GM12801 (cell line): ENCODE results near the gene NDUFA1.

ENCODE experiments used
- TF ChIP-seq, protein P1 (sequence below): IDR thresholded peaks from one replicate; pipeline ENCODE4 v1.5.1; 2011; ENCODE audit warnings: control low read depth; ENCODE audit not compliant: insufficient read length; ENCODE audit errors: extremely low read depth

Gene NDUFA1

DNA sequence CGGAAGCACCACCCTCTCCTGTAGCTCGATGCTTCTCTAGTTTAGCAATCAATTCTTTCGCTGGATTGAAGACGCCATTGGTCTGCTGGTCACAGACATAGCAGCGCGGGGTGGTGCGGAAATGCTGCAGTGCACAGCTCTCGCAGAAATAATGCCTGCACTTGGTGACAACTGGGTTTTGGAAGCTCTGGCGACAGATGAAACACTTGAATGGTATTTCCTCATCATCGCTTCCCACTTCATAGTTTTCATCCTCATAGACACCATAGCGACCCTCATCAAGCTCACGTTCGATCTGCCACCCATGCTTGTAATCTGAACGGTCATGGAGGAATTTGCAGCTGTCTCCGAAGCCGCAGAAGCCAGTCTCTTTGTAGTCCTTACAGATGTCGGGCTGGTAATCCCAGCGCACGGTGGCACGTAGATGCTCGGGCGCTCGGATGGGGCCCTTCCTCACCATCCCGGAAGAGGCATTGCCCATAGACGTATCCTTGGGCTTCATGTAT, 953 bp upstream of the NDUFA1 start:
- TF ChIP-seq, protein P1, sequence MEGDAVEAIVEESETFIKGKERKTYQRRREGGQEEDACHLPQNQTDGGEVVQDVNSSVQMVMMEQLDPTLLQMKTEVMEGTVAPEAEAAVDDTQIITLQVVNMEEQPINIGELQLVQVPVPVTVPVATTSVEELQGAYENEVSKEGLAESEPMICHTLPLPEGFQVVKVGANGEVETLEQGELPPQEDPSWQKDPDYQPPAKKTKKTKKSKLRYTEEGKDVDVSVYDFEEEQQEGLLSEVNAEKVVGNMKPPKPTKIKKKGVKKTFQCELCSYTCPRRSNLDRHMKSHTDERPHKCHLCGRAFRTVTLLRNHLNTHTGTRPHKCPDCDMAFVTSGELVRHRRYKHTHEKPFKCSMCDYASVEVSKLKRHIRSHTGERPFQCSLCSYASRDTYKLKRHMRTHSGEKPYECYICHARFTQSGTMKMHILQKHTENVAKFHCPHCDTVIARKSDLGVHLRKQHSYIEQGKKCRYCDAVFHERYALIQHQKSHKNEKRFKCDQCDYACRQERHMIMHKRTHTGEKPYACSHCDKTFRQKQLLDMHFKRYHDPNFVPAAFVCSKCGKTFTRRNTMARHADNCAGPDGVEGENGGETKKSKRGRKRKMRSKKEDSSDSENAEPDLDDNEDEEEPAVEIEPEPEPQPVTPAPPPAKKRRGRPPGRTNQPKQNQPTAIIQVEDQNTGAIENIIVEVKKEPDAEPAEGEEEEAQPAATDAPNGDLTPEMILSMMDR: no peak

DNA sequence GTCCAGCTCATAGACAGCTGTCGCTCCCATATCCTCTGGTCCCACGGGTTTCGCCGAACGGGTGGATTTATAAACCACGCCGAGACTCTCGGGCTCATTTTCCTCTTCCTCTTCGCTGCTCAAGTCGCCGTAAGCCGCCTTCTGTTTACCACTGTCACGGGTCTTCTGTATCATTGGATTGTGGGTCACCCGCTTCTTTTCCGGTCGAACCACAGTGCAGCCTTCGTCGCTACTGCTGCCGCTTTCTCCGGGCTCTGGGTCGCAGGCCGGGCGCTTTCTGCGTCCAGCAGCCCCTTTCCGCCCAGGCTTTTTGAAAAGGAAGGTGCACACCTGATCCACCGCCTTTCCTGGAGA, 410 bp upstream of the NDUFA1 start:
- TF ChIP-seq, protein P1: no peak

DNA sequence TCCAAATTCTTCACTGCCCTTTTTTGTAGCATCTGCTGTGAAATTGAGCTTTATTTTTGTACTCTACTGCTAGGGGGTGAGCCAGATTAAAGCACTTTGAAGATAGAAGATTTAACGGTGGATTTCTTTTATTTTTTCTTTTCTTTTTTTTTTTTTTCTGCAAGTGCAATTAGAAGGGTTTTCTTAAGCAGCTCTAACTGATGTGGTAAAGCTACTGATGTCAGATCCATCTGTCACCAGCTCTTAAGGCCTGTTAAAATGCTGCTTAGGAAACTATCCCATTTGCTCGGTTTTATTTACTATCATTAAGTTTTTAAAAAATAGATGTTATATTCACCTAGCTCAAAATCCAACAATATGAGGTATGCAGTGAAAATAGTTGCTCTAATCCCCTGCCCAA, 7.1 kb downstream of the NDUFA1 start:
- TF ChIP-seq, protein P1: no peak

DNA sequence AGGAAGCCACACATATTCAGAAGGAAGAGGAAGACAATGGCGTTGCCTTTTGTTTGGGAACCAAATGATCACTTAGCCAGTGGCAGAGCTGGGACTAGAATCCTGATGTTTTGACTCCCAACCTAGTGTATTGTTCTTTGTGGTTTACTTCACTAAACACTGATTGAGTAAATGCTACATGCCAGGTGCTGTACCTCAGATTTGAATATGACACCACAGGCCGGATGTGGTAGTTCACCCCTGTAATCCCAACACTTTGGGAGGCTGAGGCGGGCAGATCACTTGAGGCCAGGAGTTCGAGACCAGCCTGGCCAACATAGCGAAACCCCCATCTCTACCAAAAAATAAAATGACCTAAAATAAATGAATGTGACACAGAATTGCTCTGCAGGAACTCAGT, 8.4 kb downstream of the NDUFA1 start:
- TF ChIP-seq, protein P1: no peak

DNA sequence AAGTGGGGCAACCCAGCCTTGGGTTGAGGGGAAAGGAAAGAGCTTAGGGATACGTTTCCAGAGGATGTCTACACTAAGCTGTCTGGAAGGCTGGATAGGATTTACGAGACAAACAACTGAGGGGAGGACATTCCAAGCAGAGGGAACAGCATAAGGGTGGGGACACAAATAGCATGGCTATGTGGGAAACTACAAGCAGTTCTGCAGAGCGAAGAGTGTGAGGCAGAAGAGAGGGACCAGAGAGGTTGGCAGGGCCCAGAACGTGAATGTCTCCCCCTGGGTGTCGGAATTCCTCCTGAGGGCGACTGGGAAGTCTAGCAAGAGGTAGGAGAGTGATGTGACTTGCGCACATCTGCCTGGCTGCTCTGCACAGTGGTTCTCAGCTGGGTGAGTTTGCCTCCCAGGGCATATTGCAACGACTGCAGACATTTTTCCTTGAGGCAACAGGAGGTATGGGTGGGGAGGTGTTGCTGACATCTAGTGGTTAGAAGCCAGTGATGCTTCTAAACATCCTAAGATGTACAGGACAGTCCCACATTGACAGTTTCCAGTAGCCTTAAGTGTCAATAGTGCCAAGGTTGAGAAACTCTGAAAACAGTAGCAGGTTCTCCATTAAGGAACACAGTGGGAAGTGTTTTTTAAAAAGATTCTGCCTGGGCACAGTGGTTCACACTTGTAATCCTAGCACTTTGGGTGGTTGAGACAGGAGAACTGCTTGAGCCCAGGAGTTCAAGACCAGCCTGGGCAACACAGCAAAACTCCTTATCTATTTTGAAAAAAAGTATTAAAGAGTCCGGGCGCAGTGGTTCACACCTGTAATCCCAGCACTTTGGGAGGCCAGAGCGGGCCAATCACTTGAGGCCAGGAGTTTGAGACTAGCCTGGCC, 9.2 kb downstream of the NDUFA1 start:
- TF ChIP-seq, protein P1: no peak

DNA sequence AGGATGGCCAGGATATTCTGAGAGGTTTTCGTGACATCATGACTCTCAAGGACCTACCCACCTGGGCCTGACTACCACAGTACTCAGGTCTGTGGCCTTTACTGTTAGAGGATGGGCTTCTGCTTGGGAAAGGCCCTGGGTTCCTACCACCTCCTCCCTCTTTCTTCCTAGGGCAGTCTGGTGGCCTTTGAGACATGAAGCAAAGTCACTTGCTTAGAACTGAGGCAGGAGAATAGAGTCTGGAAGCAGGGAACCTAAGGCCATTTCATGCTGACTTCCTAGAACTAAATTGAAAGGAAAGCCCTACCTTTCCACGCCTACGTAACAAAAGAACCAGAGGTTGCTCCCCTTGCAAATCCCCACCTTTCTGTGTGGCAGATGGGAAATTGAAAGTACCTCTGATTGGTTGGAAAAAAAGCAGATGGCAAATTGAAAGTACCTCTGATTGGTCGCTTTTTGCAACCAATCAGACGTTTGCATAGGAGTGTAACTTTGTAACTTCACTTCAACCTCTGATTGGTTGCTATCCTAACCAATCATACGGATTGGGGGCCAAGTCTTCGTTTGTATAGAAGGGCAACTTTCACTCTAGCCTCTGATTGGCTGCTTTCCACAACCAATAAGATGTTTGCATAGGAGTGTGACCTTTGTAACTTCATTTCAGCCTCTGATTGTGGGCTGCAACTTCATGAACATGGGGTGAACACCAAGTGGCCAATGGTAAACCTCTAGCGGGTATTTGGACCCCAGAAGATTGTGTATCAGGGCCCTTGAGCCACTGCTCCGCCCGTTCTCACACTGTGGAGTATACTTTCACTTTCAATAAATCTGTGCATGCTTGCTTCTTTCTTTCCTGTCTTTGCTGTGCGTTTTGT, 14.2 kb downstream of the NDUFA1 start:
- TF ChIP-seq, protein P1: no peak

DNA sequence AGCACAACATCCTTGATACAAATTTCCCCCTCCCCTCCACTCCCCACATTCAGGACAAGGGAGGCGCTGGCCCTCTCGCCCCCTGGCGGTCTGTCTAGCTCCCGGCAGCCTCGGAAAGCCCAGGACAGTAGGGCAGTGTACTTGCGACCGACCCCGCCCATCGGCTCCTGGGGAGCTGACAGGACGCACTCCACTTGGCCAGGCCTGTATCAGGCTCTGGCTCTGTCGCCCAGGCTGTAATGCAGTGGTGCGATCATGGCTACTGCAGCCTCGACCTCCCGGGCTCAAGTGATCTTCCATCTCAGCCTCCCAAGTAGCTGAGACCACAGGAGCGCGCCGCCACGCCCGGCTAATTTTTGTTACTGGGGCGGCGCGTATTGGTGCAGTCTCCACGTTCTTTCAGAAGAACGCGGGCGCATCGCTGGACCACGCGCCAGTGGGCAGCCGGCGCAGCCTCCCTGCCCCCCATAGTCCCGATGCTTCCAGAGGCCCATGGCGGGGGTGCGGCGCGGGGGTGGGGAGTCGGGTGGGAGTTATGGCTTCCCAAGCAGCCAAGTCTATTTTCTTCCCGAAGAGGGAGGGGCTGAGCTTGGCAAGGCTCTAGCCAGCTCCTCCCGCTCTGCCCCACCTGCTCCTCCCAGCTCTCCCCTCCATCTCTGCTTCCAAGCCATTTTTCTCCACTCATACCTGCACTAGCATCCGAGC, 16.2 kb downstream of the NDUFA1 start:
- TF ChIP-seq, protein P1: no peak
